Measurements from ENCODE around the gene PHF23.

GRCh38 chr17:7218758-7219157 is 20.5 kb downstream of the PHF23 start:
- TF ChIP-seq POLR2AphosphoS5 (IDR thresholded peaks at IDR 0.05; ENCODE audit: low read depth, low read length) (no peak), JUND (IDR thresholded peaks at IDR 0.05) (no peak), YY1 (IDR thresholded peaks at IDR 0.05; ENCODE audit: extremely low read depth, insufficient replicate concordance, low read depth, low read length) (no peak), EZH2 (IDR thresholded peaks at IDR 0.05) (no peak), ATF3 (IDR thresholded peaks at IDR 0.05) (no peak), ELF1 (IDR thresholded peaks at IDR 0.05; ENCODE audit: borderline replicate concordance, low read depth) (no peak), ZFX (IDR thresholded peaks at IDR 0.05) (no peak), REST (IDR thresholded peaks at IDR 0.05; ENCODE audit: low read depth) (no peak), ZNF274 (IDR thresholded peaks at IDR 0.05; ENCODE audit: low read depth, low read length) (no peak), SIN3A (IDR thresholded peaks at IDR 0.05; ENCODE audit: low read depth) (no peak), POLR2A (IDR thresholded peaks at IDR 0.05; ENCODE audit: borderline replicate concordance, extremely low read depth, insufficient read depth, insufficient read length) (no peak), CBX3 (IDR thresholded peaks at IDR 0.05; ENCODE audit: low read depth) (no peak)
- TF ChIP-seq, protein P1, sequence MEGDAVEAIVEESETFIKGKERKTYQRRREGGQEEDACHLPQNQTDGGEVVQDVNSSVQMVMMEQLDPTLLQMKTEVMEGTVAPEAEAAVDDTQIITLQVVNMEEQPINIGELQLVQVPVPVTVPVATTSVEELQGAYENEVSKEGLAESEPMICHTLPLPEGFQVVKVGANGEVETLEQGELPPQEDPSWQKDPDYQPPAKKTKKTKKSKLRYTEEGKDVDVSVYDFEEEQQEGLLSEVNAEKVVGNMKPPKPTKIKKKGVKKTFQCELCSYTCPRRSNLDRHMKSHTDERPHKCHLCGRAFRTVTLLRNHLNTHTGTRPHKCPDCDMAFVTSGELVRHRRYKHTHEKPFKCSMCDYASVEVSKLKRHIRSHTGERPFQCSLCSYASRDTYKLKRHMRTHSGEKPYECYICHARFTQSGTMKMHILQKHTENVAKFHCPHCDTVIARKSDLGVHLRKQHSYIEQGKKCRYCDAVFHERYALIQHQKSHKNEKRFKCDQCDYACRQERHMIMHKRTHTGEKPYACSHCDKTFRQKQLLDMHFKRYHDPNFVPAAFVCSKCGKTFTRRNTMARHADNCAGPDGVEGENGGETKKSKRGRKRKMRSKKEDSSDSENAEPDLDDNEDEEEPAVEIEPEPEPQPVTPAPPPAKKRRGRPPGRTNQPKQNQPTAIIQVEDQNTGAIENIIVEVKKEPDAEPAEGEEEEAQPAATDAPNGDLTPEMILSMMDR (IDR thresholded peaks at IDR 0.05 in 2 of 3, conservative IDR thresholded peaks at IDR 0.05 in 1 of 3; ENCODE audit: borderline replicate concordance in 1 of 3, insufficient read depth in 1 of 3, low read depth in 2 of 3, low read length in 2 of 3), result no peak

All from HCT116 (cell line).